Dendritic cell treated with granulocyte-macrophage colony-stimulating factor and Interleukin-4, amounts not matched to agents 40 ng/mL and 50 ng/mL, for 4 days (primary cell): Measurements from ENCODE around the gene GFOD2.

ENCODE experiments used
- H3K27ac Mint-ChIP-seq: one replicate; pipeline ENCODE4 v1.8.0; 2022; ENCODE audit warnings: mild to moderate bottlenecking, mixed read lengths
- H3K27me3 Mint-ChIP-seq: one replicate; pipeline ENCODE4 v1.8.0; 2022; ENCODE audit warnings: mild to moderate bottlenecking, mixed read lengths
- H3K36me3 Mint-ChIP-seq: one replicate; pipeline ENCODE4 v1.8.0; 2022; ENCODE audit warnings: low read depth, mixed read lengths
- H3K4me1 Mint-ChIP-seq: one replicate; pipeline ENCODE4 v1.8.0; 2022; ENCODE audit warnings: low read depth, mixed read lengths
- H3K4me3 Mint-ChIP-seq: one replicate; pipeline ENCODE4 v1.8.0; 2022; ENCODE audit warnings: mild to moderate bottlenecking, moderate library complexity, mixed read lengths
- H3K9me3 Mint-ChIP-seq: one replicate; pipeline ENCODE4 v1.8.0; 2022; ENCODE audit warnings: mixed read lengths
- intact Hi-C: fragments of 100-400 bp; cut with micrococcal nuclease; formaldehyde crosslinking; loops from one replicate; pipeline ENCODE4 v1.15.0; 2022

GFOD2 gene

DNA sequence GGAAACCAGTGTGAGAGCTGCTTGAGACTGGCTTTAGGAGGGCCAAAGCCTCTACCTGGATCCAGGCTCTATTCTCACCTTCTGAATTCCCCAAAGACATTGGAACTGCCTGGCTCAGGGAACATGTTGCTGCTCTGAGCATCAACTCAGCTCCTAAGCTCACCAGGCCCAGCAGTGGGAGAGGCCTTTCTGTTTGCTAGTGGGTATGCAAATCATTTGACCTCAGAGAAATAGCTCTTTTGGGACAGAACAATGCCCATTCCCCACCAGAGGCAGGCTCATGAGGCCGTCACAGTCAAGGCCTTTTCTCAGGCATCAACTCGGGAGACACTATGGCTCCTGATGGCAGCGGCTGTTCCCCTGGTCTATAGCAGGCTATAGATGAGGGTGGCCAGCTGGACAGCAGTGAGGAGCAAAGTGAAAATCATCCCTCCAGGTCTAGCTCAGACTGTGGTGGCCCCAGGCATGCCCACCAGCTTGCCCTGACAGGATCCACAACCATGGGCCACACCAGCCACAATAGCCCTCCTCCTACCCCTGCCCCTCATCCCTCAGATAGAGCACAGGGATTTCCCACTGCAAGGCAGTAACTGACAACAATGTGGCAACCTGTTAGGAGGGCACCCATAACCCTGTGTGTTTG, 30.4 kb upstream of the GFOD2 start:
- Mint-ChIP-seq H3K27me3 (no peaks in the 10 kb centered on the region), H3K4me3 (no peak overlapping the region), H3K36me3 (peaks cover 35% of the 10 kb centered on the region), H3K27ac (no peak overlapping the region), H3K4me1 (no peaks in the 10 kb centered on the region), H3K9me3 (no peaks in the 10 kb centered on the region)
- intact Hi-C loops = no loop called here

GRCh38 chr16:67748834-67749233, 29.7 kb upstream of the GFOD2 start:
- H3K27ac Mint-ChIP-seq = no peak overlapping the region
- H3K9me3 Mint-ChIP-seq = no peaks in the 10 kb centered on the region
- H3K36me3 Mint-ChIP-seq = peaks cover 38% of the 10 kb centered on the region
- no peaks in the 10 kb centered on the region for H3K27me3 Mint-ChIP-seq
- intact Hi-C loops = no loop called here
- no peak overlapping the region for H3K4me3 Mint-ChIP-seq
- H3K4me1 Mint-ChIP-seq = no peaks in the 10 kb centered on the region

DNA sequence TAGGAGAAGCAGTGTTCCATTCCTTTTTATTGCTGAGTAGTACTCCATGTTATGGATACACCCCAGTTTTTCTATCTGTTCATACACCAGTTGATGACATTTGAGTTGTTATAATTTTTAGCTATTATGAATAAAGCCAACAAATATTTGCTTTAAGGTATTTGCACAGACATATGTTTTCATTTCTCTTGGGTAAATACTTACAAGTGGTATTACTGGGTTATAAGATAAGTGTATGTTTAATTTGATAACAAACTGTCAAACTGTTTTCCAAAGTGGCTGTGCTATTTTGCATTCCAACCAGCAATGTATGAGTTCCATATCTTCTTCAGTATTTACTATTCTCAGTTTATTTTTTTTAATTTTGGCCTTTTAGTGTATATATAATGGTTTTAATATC, 27.7 kb upstream of the GFOD2 start:
- no peaks in the 10 kb centered on the region for H3K27me3 Mint-ChIP-seq
- no peak overlapping the region for H3K27ac Mint-ChIP-seq
- no peaks in the 10 kb centered on the region for H3K4me1 Mint-ChIP-seq
- H3K9me3 Mint-ChIP-seq = no peaks in the 10 kb centered on the region
- H3K36me3 Mint-ChIP-seq = peaks cover 41% of the 10 kb centered on the region
- no peak overlapping the region for H3K4me3 Mint-ChIP-seq
- intact Hi-C loops = no loop called here

DNA sequence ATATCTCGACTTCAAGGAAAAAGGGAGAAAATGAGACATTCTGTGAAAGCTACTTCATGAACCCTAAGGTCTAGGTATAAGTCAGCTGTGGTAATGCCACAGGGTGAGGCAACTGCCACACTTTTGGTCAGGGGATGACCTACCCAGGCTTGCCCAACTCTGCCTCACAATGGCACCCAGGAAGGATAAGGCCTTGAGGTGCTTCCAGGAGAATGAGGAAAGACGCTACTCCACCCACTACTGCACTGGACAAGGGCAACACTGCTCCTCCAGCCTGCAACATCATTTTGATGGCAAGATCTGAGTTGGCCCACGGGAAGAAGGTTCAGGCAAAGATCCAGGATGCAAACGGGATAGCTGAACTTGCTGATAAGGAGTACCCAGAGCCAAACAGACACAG, 22.0 kb upstream of the GFOD2 start:
- H3K9me3 Mint-ChIP-seq = no peaks in the 10 kb centered on the region
- intact Hi-C loops = no loop called here
- H3K36me3 Mint-ChIP-seq = peaks cover 58% of the 10 kb centered on the region
- H3K4me1 Mint-ChIP-seq = no peaks in the 10 kb centered on the region
- H3K27me3 Mint-ChIP-seq = no peaks in the 10 kb centered on the region
- H3K4me3 Mint-ChIP-seq = no peak overlapping the region
- H3K27ac Mint-ChIP-seq = no peak overlapping the region

DNA sequence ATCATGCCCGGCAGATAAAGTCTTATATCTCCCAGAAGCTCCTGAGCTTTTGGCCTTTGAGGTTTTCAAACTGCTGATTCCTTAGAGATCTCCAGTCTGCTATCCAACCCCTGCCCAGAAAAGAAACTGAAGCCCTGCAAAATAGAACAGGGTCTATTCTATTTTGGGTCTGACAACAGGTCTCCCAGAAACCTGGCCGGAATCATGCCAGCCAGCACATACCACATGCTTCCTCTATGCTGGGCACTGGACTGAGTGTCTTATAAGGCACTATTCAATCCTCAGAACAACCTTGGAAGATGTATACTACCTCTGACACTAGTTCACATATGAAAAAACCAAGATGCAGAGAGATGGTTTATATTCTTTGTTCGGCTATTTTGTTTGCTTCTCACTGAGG, 21.3 kb upstream of the GFOD2 start:
- peaks cover 65% of the 10 kb centered on the region for H3K36me3 Mint-ChIP-seq
- intact Hi-C loops = no loop called here

GRCh38 chr16:67736858-67737257, 17.7 kb upstream of the GFOD2 start:
- no peaks in the 10 kb centered on the region for H3K27me3 Mint-ChIP-seq
- H3K4me3 Mint-ChIP-seq = no peak overlapping the region
- H3K27ac Mint-ChIP-seq = no peak overlapping the region
- H3K4me1 Mint-ChIP-seq = no peaks in the 10 kb centered on the region
- H3K36me3 Mint-ChIP-seq = peaks cover 63% of the 10 kb centered on the region
- H3K9me3 Mint-ChIP-seq = no peaks in the 10 kb centered on the region
- intact Hi-C loops = no loop called here

More for the DNA sequence above, 21.3 kb upstream of the GFOD2 start:
- Mint-ChIP-seq H3K27me3 (no peaks in the 10 kb centered on the region), H3K9me3 (no peaks in the 10 kb centered on the region), H3K27ac (no peak overlapping the region), H3K4me3 (no peak overlapping the region), H3K4me1 (no peaks in the 10 kb centered on the region)

GRCh38 chr16:67734731-67735201, 15.7 kb upstream of the GFOD2 start:
- no peaks in the 10 kb centered on the region for H3K9me3 Mint-ChIP-seq
- no peak overlapping the region for H3K4me3 Mint-ChIP-seq
- no peak overlapping the region for H3K27ac Mint-ChIP-seq
- intact Hi-C loops = no loop called here
- H3K27me3 Mint-ChIP-seq = no peaks in the 10 kb centered on the region
- H3K4me1 Mint-ChIP-seq = no peaks in the 10 kb centered on the region
- peaks cover 70% of the 10 kb centered on the region for H3K36me3 Mint-ChIP-seq

DNA sequence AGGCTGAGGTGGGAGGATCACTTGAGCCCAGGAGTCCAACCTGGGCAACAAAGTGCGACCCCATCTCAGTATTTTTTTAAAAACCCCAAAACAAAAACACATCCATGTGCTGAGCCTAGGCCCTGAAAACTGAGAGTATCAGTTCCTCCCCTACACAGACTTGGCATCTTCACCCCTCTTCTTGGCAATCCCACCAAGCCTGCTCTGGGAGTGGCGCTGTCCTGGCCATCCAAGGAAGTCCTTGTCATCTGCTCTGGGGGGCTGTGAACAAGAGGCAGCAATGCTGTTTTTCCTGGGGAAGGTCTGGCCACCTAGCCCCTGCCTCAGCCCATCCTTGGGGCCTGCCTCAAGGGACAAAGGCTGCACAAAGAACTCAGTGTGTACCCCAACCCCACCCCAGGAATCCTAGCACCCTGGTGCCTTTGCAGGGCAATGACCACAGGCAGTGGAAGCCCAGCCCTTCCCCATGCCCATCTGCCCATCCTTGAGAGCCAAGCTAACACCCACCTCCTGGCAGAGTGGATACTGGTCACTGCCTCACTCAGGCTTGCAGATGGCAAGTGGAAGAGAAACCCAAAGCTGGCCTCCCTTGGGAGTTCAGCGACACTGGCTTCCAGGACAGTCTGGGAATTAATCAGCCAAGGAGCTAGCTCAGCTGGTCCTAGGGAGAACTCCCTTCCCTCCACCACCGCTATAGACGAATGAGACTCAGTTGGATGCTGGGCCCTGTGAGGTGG, 14.8 kb upstream of the GFOD2 start:
- Mint-ChIP-seq H3K4me1 (no peaks in the 10 kb centered on the region), H3K4me3 (no peak overlapping the region), H3K27me3 (no peaks in the 10 kb centered on the region), H3K9me3 (no peaks in the 10 kb centered on the region), H3K36me3 (peaks cover 70% of the 10 kb centered on the region), H3K27ac (no peak overlapping the region)
- intact Hi-C loops = no loop called here

DNA sequence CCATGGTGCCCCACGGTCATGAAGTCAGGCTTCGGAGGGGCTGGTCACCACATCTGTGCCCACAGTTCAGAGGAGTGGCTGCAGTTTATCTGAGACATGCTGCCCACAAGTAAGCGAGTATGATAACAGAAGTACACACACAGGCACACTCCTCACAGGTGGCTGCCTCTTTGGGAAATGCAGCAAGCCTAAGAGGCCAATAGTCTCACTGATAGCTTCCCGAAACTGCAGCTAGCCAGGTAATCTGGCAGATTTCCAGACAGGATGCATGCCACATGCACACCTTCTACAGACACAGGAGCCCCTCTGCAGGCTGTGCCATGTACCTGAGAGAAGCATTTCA, 12.6 kb upstream of the GFOD2 start:
- intact Hi-C loops = no loop called here
- H3K4me1 Mint-ChIP-seq = no peaks in the 10 kb centered on the region
- H3K36me3 Mint-ChIP-seq = peaks cover 91% of the 10 kb centered on the region
- H3K9me3 Mint-ChIP-seq = no peaks in the 10 kb centered on the region
- H3K4me3 Mint-ChIP-seq = no peak overlapping the region
- H3K27me3 Mint-ChIP-seq = no peaks in the 10 kb centered on the region
- H3K27ac Mint-ChIP-seq = no peak overlapping the region

GRCh38 chr16:67731071-67731752, 12.1 kb upstream of the GFOD2 start:
- Mint-ChIP-seq H3K9me3 (no peaks in the 10 kb centered on the region), H3K4me1 (no peaks in the 10 kb centered on the region), H3K36me3 (peaks cover 91% of the 10 kb centered on the region), H3K27me3 (no peaks in the 10 kb centered on the region), H3K27ac (no peak overlapping the region), H3K4me3 (no peak overlapping the region)
- intact Hi-C loops = no loop called here

- Mint-ChIP-seq H3K36me3 (peaks cover 90% of the 10 kb centered on the region), H3K4me1 (no peaks in the 10 kb centered on the region)
- intact Hi-C loops = no loop called here
Observed at GRCh38 chr16:67730326-67730725, 11.2 kb upstream of the GFOD2 start.

GRCh38 chr16:67729636-67730248, 10.6 kb upstream of the GFOD2 start:
- Mint-ChIP-seq H3K4me1 (no peaks in the 10 kb centered on the region), H3K9me3 (no peaks in the 10 kb centered on the region), H3K36me3 (peaks cover 90% of the 10 kb centered on the region), H3K27me3 (no peaks in the 10 kb centered on the region), H3K27ac (no peak overlapping the region), H3K4me3 (no peak overlapping the region)
- intact Hi-C loops = no loop called here

More at GRCh38 chr16:67730326-67730725, 11.2 kb upstream of the GFOD2 start:
- H3K27me3 Mint-ChIP-seq = no peaks in the 10 kb centered on the region
- H3K9me3 Mint-ChIP-seq = no peaks in the 10 kb centered on the region
- H3K4me3 Mint-ChIP-seq = no peak overlapping the region
- no peak overlapping the region for H3K27ac Mint-ChIP-seq

DNA sequence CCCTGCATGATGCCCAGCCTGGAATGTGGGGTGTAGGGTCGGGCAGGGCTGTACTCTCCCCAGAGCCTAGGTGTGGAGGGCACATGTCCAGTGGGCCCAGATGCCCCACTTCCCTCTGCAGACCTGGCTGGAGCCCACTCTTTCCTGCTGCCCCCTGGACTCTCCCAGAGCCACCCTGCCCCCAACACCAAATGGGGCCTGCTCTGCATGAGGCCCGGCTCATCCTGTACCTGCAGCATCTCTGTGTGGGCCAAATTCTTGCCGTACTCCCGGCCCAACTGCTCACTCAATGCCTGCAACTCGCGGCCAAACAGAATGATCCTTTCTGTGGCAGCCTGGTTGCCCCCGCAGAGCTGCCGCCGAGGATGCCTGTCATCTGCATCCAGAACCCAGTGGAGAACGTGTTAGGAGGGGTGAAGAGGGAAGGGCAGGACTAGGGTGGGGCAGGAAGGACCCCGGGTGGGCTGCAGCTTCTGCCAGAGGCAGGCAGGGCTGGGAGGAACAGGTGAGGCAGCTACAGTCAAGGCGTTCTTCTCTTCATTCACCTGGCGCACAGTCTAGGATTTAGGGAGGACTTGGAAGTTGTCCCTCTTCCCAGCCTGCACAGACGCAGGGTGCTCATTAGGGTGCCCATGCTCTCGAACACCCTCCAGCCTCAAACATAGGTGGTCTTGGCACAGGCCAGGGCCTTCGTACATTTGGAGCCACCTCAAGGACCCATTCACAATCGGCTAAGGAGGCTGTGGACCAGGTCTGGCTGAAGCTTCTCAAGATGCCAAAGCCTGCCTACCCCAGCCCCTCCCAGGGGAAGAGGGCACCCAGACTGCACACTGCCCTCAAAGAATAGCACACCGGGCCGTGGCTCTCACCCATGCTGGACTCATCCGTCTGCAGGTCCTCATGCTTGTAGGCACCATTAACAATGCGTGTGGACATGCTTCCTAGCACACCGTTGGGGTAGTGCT, 8.7 kb upstream of the GFOD2 start:
- H3K27ac Mint-ChIP-seq = peak overlapping the region; percentile 14
- H3K27me3 Mint-ChIP-seq = no peaks in the 10 kb centered on the region
- H3K9me3 Mint-ChIP-seq = no peaks in the 10 kb centered on the region
- intact Hi-C loops = no loop called here
- no peak overlapping the region for H3K4me3 Mint-ChIP-seq
- peaks cover 89% of the 10 kb centered on the region for H3K36me3 Mint-ChIP-seq
- H3K4me1 Mint-ChIP-seq = no peaks in the 10 kb centered on the region
